GM06990 (cell line): ENCODE data around the gene RACGAP1.

Experiments
- DNase-seq: peaks from one replicate; pipeline ENCODE4 v3.0.0-alpha.2; 2011; ENCODE audit not compliant: insufficient read length; ENCODE audit errors: extremely low read depth
- H3K27me3 ChIP-seq: replicated peaks from 2 replicates; pipeline ENCODE4 v1.6.0; 2011; ENCODE audit warnings: low read length; ENCODE audit not compliant: control insufficient read depth, insufficient read depth
- H3K36me3 ChIP-seq: 2 replicates; pipeline ENCODE4 v1.5.1; 2011; ENCODE audit warnings: low read length; ENCODE audit not compliant: control insufficient read depth, insufficient read depth
- H3K4me3 ChIP-seq: replicated peaks from 2 replicates; pipeline ENCODE4 v1.5.1; 2011; ENCODE audit warnings: low read depth, mild to moderate bottlenecking, control low read depth, low read length
- CTCF ChIP-seq: IDR thresholded peaks from 2 replicates; pipeline ENCODE4 v1.5.1; 2011; ENCODE audit warnings: low read length, control low read depth, mild to moderate bottlenecking, inconsistent platforms; ENCODE audit not compliant: insufficient read depth, poor library complexity, severe bottlenecking

The RACGAP1 gene

DNA sequence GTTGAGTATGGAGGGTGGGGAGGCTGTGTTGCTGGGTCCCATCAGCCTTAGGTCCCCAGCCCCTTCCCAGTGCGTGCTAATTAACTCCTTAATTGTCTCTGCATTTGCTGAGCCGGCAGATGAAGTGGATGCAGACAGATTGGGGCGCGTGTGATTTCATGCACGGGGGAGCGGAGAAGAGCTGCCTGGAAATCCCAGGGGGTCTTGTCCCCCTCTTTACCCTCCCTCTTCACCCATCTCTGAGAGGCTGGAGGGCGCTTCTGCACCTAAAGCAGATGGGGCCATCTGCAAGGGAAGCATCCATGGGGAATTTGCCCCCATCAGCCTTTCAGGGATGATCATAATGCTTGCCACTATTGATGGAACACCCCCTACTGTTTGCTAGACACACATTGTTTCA, 27.7 kb upstream of the RACGAP1 start:
- H3K36me3 ChIP-seq, result no peaks in the 10 kb centered on the region
- DNase-seq, result no peak
- peaks cover 6% of the 10 kb centered on the region; the same call in 1 of the 2 replicates for H3K27me3 ChIP-seq
- no peak overlapping the region for H3K4me3 ChIP-seq
- TF ChIP-seq CTCF, result no peak

DNA sequence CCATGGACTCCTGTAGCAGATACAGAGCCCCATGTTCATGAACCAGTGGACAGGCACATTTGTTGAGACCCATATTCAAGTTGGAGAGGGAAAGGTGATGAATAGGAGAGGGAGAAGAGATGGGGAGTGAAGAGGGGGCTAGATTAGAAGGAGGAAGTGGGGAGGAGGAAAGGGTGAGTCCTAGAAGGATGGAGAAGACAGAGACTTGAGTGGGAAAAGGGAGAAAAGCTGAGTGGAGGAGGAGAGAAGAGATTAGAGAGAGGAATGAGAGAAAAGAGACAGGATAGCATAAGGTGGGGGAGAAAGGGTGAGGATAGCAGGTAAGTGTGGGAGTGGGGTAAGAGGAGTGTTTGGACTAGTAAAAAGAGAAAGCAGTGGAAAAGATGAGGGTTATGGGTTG, 27.2 kb upstream of the RACGAP1 start:
- TF ChIP-seq CTCF, result no peak
- Histone ChIP-seq H3K36me3 (no peaks in the 10 kb centered on the region), H3K4me3 (no peak overlapping the region), H3K27me3 (peaks cover 6% of the 10 kb centered on the region; the same call in 1 of the 2 replicates)
- no peak for DNase-seq

DNA sequence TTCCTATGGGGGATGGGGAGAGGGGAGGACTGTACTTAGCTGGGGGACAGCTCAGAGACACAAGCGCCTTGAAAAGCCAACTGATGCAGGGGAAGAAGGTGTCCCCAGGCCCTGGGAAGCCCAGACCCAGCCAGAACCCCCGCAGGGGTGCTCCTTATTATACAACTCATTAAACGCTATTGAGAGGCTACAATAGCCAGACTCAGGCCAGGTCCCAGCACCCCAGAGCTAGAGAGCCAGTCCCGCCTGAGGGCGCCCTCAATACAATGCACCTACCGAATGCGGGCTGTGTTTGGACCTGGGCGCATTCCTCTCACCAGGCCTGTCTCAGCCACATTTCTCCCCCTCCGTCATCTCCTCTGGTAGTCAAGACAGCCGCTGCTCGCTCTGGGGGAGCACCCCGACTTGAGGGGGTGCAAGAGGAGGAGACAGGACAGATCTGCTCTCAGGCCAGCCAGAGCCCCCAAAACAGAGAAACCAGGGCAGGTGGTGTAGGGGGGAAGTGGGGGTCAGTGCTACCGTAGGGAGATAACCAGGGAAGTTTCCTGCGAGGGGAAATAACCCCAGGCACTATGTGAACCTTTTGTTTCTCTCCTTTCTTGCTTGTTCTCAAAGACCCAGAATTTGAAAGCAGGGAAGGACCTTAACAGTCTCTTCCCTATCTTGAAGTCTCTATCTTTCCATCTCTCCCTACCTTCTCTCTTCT, 26.0 kb upstream of the RACGAP1 start:
- TF ChIP-seq CTCF, result no peak
- DNase-seq, result no peak
- no peak overlapping the region for H3K4me3 ChIP-seq
- H3K27me3 ChIP-seq, result peaks cover 2% of the 10 kb centered on the region; the same call in 1 of the 2 replicates
- no peaks in the 10 kb centered on the region for H3K36me3 ChIP-seq

- Histone ChIP-seq H3K4me3 (no peak overlapping the region), H3K27me3 (peaks cover 2% of the 10 kb centered on the region; the same call in 1 of the 2 replicates), H3K36me3 (no peaks in the 10 kb centered on the region)
- TF ChIP-seq CTCF, result no peak
- no peak for DNase-seq
Observed at GRCh38 chr12:50050410-50051098, 25.3 kb upstream of the RACGAP1 start.

DNA sequence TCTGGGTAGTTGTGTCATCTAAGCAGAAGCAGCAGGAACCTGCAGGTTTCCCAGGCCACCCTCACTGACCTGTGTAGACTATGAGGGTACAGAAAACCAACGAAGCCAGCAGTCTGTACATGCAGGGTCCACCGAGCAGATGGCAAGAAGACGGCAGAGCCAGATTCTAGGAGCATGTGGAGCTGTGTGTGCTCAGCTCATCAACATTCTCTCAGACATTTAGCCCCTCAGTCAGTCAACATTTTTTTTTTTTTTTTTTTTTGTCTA, 24.8 kb upstream of the RACGAP1 start:
- Histone ChIP-seq H3K36me3 (no peaks in the 10 kb centered on the region), H3K4me3 (no peak overlapping the region), H3K27me3 (peaks cover 2% of the 10 kb centered on the region; the same call in 1 of the 2 replicates)
- TF ChIP-seq CTCF, result no peak
- no peak for DNase-seq
